ACC112 (cell line): ENCODE measurements around the gene ARPC1A.
A peak's percentile ranks its signal among the peaks of the same experiment; 100 is the strongest.
"Not testable (repeated sequence)": the region's sequence is repeated elsewhere in the genome, so short reads cannot be mapped to it uniquely, and the experiment has no call there.

Experiments
- H2AFZ ChIP-seq: fragments of 200-600 bp; sonication (generic); one replicate; pipeline ENCODE4 v1.6.0; 2017; ENCODE audit warnings: antibody characterized with exemption, low read length; ENCODE audit not compliant: unreplicated experiment
- H3K27ac ChIP-seq: fragments of 200-600 bp; sonication (generic); 2 replicates; pipeline ENCODE4 v1.5.1; 2014; ENCODE audit warnings: low read depth, mild to moderate bottlenecking, antibody characterized with exemption, low read length, moderate library complexity
- H3K27me3 ChIP-seq: fragments of 200-600 bp; sonication (generic); 2 replicates; pipeline ENCODE4 v1.6.1; 2014; ENCODE audit warnings: mild to moderate bottlenecking, antibody characterized with exemption, low read length, moderate library complexity, mixed read lengths; ENCODE audit not compliant: insufficient read depth
- H3K36me3 ChIP-seq: fragments of 200-600 bp; sonication (generic); 2 replicates; pipeline ENCODE4 v1.6.1; 2016; ENCODE audit warnings: mild to moderate bottlenecking, antibody characterized with exemption, low read length, moderate library complexity, mixed read lengths; ENCODE audit not compliant: insufficient read depth
- H3K4me1 ChIP-seq: fragments of 200-600 bp; sonication (generic); one replicate; pipeline ENCODE4 v1.6.1; 2016; ENCODE audit warnings: low read length, mixed read lengths; ENCODE audit not compliant: insufficient read depth, unreplicated experiment, control insufficient read depth
- H3K4me3 ChIP-seq: fragments of 200-600 bp; sonication (generic); 2 replicates; pipeline ENCODE4 v1.5.1; 2014; ENCODE audit warnings: mild to moderate bottlenecking, low read depth, low read length
- H3K79me2 ChIP-seq: fragments of 200-600 bp; sonication (generic); one replicate; pipeline ENCODE4 v1.6.0; 2016; ENCODE audit warnings: low read length; ENCODE audit not compliant: control insufficient read depth, unreplicated experiment, insufficient read depth

The ARPC1A gene

DNA sequence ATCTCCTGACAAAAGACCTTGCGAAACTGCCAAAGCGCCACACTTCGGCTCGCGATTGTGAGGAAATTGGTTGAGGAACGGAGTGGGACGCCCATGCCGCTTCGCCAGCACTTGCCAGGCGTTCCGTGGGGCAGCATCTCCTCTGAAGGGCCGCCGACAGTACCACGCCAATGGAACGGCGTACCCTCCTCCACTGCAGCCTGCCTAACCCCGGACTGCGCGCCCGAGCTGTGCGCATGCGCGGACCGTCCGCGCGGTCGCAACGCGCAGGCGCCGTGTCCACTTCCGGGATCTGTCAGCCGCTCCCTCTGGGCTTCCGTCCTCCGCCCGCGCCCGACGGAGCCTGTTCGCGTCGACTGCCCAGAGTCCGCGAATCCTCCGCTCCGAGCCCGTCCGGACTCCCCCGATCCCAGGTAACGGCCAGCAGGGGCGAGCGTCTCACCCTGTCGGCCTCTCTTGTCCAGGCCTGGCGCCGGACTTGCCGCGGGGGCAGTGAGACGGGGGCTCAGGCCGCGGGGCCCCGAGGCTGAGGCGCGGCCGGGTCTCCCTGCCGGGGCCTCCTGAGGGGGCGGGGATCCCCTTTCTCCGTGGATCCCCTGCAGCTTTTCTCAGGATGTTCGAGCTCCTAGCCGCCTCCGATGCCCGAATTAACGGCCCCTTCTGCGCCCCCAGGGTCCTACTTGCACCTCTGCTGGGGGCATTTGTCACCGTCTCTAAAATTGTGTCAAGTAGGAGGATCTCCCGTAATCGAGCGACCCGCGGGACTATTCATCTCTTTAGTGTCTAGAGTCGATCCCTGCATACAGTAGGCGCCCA is at the start of gene ARPC1A:
Gene ARPC1A, plus strand, starts transcription at position 307 of the 816 bp plus-strand sequence. CDS start 7,456 bp downstream, outside the sequence.
- no peaks in the 10 kb centered on the region for H3K27me3 ChIP-seq
- peak within 1 kb of the TSS; percentile 100 for H3K4me3 ChIP-seq
- peak within 1 kb of the TSS; percentile 64 for H3K27ac ChIP-seq
- H3K4me1 ChIP-seq, result peaks cover 34% of the 10 kb centered on the region
- peak within 1 kb of the TSS; percentile 96 for H2AFZ ChIP-seq
- H3K36me3 ChIP-seq, result no peaks in the 10 kb centered on the region
- peaks cover 57% of the 10 kb centered on the region for H3K79me2 ChIP-seq

DNA sequence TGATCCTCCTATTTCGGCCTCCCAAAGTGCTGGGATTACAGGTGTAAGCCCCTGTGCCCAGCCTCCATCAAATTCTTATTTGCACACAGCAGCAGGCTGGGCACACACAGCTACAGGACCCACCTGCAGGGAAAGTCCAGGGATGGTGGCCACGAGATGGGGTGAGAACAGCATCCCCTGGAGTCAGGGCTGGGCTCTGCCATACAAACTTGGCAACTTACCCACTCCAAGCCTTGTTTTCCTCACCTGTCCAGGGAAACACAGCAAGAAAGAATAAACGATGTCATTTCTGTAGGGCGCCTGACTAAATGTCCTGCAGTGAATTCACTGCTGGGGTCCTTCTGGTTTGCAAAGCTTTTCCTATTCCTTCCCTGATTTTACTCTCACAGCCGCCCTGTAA is 47.5 kb upstream of the ARPC1A start:
- no peak overlapping the region for H3K4me3 ChIP-seq
- H3K79me2 ChIP-seq, result no peaks in the 10 kb centered on the region

DNA sequence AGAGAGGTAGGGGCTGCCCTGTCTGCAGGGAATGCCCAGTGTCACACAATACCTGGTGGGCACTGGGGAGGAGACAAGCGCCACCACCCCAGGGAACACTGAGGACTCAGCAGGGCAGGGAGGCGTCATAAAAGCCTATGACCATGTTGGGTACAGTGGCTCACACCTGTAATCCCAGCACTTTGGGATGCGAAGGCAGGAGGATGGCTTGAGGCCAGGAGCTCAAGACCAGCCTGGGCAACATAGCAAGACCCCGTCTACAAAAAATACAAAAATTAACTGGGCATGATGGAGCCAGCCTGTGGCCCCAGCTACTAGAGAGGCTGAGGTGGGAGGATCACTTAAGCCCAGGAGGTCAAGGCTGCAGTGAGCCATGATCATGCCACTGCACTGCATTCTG is 41.5 kb upstream of the ARPC1A start:
- not testable (repeated sequence) for H3K4me3 ChIP-seq, H2AFZ ChIP-seq, H3K27ac ChIP-seq, H3K27me3 ChIP-seq, H3K79me2 ChIP-seq, H3K4me1 ChIP-seq, H3K36me3 ChIP-seq

More for the DNA sequence above, 47.5 kb upstream of the ARPC1A start:
- peaks cover 9% of the 10 kb centered on the region for H3K4me1 ChIP-seq
- no peak overlapping the region for H2AFZ ChIP-seq
- H3K27ac ChIP-seq, result no peak overlapping the region
- H3K36me3 ChIP-seq, result no peaks in the 10 kb centered on the region
- H3K27me3 ChIP-seq, result no peaks in the 10 kb centered on the region

DNA sequence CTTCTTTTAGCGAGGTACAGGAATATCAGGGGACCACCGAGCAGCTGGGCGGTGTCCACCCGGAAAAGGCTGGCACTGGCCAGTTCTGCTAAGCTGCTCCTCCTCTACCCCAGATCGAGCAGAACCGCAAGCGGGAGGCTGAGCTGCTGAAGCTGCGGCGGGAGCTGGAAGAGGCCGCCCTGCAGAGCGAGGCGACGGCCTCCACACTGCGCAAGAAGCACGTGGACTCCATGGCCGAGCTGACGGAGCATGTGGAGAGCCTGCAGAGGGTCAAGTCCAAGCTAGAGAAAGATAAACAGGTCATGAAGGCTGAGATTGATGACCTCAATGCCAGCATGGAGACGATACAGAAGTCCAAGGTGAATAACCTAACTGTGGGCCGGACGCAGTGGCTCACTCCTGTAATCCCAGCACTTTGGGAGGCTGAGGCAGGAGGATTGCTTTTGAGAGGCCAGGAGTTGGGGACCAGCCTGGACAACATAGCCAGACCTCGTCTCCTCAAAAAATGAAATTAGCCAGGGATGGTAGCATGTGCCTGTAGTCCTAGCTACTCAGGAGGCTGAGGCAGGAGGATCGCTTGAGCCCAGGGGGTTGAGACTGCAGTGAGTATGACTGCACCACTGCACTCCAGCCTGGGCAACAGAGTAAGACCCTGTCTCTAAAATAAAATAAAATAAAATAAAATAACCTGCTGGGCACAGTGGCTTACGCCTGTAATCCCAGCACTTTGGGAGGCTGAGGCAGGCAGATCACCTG is 37.7 kb upstream of the ARPC1A start:
- H3K27ac ChIP-seq, result no peak overlapping the region
- H3K4me3 ChIP-seq, result no peak overlapping the region

DNA sequence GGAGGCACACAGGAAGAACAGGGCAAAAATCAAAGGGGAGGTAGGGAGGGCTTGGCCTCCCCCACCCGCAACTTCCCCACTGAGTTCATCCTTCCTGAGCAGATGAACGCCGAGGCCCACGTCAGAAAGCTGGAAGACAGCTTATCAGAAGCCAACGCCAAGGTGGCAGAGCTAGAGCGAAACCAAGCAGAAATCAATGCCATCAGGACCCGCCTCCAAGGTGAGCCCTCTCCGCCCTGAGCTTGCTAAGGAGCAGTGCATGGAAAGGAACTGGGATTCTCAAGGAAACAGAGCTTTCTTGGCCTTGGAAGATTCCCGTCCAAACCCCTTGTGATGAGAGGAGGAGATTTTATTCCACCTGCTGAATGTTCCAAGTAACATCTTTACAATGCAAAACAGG is 36.5 kb upstream of the ARPC1A start:
- Histone ChIP-seq H3K27me3 (no peaks in the 10 kb centered on the region), H3K4me3 (no peak overlapping the region), H2AFZ (no peak overlapping the region), H3K27ac (no peak overlapping the region), H3K79me2 (no peaks in the 10 kb centered on the region), H3K4me1 (no peaks in the 10 kb centered on the region), H3K36me3 (no peaks in the 10 kb centered on the region)

More for the DNA sequence above, 37.7 kb upstream of the ARPC1A start:
- Histone ChIP-seq H3K36me3 (no peaks in the 10 kb centered on the region), H3K4me1 (no peaks in the 10 kb centered on the region), H3K27me3 (no peaks in the 10 kb centered on the region), H3K79me2 (no peaks in the 10 kb centered on the region), H2AFZ (no peak overlapping the region)

DNA sequence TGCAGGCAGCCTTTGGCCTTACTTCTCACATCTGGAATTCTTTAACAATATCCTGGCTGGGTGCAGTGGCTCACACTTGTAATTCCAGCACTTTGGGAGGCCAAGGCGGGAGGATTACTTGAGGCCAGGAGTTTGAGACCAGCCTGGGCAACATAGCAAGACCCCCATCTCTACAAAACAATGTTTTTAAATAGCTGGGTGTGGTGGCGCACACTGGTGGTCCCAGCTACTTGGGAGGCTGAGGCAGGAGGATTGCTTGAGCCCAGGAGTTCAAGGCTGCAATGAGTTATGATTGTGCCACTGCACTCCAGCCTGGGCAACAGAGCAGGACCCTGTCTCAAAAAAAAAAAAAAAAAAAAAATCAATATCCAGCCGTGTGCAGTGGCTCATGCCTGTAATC is 35.5 kb upstream of the ARPC1A start:
- not testable (repeated sequence) for H3K79me2 ChIP-seq, H3K27ac ChIP-seq, H3K4me1 ChIP-seq, H2AFZ ChIP-seq, H3K27me3 ChIP-seq, H3K36me3 ChIP-seq, H3K4me3 ChIP-seq

DNA sequence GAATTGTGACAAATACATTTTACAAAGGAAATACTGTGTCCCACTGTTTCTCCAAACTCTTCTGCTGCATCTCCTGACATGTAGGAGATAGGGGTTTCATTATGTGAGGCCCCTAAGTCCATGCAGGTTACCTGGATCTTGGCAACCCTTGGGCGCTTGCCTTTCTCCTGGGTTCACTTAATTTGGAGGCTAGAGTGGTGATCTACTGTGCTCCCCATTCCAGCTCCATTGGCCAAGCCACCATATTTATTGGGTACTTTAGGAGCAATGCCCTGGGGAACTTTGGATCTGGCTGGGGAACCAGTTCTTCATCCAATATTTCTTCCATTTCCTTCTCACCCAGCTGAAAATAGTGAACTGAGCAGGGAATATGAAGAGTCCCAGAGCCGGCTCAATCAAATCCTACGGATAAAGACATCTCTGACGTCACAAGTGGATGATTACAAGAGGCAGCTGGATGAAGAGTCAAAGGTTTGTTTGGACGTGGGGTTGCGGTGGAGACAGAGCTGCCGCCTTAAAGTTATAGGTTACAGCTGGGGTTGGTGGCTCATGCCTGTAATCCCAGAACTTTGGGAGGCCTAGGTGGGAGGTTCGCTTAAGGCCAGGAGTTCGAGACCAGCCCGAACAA is 34.6 kb upstream of the ARPC1A start:
- Histone ChIP-seq H3K36me3 (no peaks in the 10 kb centered on the region), H3K4me1 (no peaks in the 10 kb centered on the region), H2AFZ (no peak overlapping the region), H3K4me3 (no peak overlapping the region), H3K27ac (no peak overlapping the region), H3K79me2 (no peaks in the 10 kb centered on the region), H3K27me3 (no peaks in the 10 kb centered on the region)

DNA sequence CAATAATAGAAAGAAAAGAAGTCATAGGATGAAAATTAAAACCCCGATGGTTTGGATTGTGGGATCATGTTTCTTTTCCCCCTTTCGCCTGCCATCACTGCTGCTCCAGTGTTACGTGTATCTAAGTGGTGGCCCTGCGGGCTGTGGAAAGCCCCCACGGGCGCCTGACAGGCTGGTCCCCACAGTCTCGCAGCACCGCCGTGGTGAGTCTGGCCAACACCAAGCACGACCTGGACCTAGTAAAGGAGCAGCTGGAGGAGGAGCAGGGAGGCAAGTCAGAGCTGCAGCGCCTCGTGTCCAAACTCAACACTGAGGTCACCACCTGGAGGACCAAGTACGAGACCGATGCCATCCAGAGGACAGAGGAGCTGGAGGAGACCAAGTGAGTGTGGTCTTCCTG is 33.6 kb upstream of the ARPC1A start:
- H3K36me3 ChIP-seq, result no peaks in the 10 kb centered on the region
- no peaks in the 10 kb centered on the region for H3K79me2 ChIP-seq
- H3K27ac ChIP-seq, result no peak overlapping the region
- no peaks in the 10 kb centered on the region for H3K27me3 ChIP-seq
- H2AFZ ChIP-seq, result no peak overlapping the region
- no peaks in the 10 kb centered on the region for H3K4me1 ChIP-seq
- H3K4me3 ChIP-seq, result no peak overlapping the region

DNA sequence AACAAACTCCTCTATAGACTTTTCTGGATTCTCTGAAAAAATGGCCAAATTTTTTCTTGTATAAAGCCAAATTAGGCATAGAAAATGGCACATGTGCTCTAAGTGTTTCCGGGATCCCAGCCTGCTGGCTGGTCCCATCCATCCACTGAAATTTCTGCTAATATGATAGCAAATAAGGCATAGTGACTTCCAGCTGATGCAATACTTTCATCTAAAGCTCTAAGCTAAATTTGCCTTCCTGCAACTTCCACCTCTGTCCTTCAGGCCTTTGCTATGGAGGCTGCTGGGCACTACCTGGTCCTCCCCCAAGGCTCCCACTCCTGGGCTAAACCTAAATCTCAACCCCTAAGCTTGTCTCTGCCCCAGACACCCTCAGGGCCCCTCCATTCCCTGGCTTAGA is 32.5 kb upstream of the ARPC1A start:
- Histone ChIP-seq H3K4me3 (no peak overlapping the region), H3K27ac (no peak overlapping the region), H3K27me3 (no peaks in the 10 kb centered on the region), H3K36me3 (no peaks in the 10 kb centered on the region), H3K4me1 (no peaks in the 10 kb centered on the region), H2AFZ (no peak overlapping the region), H3K79me2 (no peaks in the 10 kb centered on the region)

DNA sequence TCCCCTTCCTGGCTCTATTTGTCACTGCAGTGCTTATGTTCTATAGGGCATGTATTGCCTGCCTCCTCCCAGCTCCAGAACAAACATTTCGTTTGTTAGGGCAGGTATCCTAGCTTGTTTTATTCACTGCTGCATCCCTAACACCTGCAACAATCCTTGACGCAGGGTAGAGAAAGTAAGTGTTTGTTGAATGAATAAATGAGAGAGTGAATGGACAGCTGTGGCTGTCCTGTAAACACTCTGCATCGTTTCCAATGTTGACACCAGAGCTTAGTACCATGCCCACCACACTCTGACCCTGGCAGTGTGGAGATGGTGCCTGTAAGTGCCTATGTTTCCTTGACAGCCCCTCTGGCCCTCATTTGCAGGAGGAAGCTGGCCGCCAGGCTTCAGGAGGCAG is 32.0 kb upstream of the ARPC1A start:
- no peaks in the 10 kb centered on the region for H3K4me1 ChIP-seq
- no peak overlapping the region for H3K4me3 ChIP-seq
- no peaks in the 10 kb centered on the region for H3K36me3 ChIP-seq
- H3K27ac ChIP-seq, result no peak overlapping the region
- no peaks in the 10 kb centered on the region for H3K79me2 ChIP-seq
- no peak overlapping the region for H2AFZ ChIP-seq
- no peaks in the 10 kb centered on the region for H3K27me3 ChIP-seq
